Gastroesophageal sphincter (tissue), 3 donors: Measurements from ENCODE around the gene MXRA7.

Experiments
- CTCF ChIP-seq, 4 experiments: fragments of 200-600 bp in 2 of 4; fragments of 450-650 bp in 2 of 4; sonication (generic) in 1 of 4; IDR thresholded peaks; one replicate each; pipeline ENCODE4 v1.5.1; 2017 to 2019; ENCODE audit warnings: antibody characterized with exemption in 4 of 4, mild to moderate bottlenecking in 2 of 4, moderate library complexity in 2 of 4
- POLR2A ChIP-seq, 2 donors: fragments of 450-650 bp; IDR thresholded peaks; one replicate each; pipeline ENCODE4 v1.6.1; 2017; ENCODE audit warnings: antibody characterized with exemption in 2 of 2, mild to moderate bottlenecking in 2 of 2, moderate library complexity in 1 of 2

DNA sequence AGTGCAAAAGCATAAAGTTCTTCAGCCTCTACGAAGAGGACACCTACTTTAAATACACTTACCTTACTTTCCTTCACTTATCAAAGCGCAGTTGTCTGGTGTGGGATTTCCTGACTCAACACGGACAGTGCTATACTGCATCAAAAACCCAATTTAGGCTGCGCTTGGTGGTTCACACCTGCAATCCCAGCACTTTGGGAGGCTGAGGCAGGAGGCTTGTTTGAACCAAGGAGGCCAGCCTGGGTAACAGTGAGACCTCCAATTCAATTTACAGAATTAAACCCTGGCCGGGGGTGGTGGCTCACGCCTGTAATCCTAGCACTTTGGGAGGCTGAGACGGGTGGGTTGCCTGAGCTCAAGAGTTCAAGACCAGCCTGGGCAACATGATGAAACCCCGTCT lies 11.5 kb upstream of the MXRA7 start:
- TF ChIP-seq CTCF (IDR thresholded peaks at IDR 0.05) (no peak), POLR2A (IDR thresholded peaks at IDR 0.05) (no peak)
